ENCODE data around the gene VTN. TPM values are rescaled to one million over a fixed set of nuclear protein-coding genes. Genes with fewer than 3 reads are reported as not detected.

Gene VTN
- total and polyA plus RNA-seq, 11 donors, result 16.9 to 120 (median 65.3) TPM

DNA sequence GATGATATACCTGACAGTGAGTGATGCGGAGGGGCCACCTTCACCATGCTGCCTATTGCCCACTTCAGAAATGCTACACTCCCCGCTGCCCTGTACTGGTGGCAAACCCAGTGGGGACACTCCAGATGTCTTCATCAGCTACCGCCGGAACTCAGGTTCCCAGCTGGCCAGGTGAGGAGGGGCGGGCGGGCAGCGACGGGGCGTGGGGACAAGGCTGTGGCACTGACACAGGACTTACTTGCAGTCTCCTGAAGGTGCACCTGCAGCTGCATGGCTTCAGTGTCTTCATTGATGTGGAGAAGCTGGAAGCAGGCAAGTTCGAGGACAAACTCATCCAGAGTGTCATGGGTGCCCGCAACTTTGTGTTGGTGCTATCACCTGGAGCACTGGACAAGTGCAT lies 18.0 kb upstream of the VTN start:
- no peaks in the 10 kb centered on the region for H3K27me3 ChIP-seq
- WGBS, 4 donors, result 96 to 98% (median 97%) methylated on average over 9 to 11 of the region's 11 CpGs
- TF ChIP-seq POLR2A (IDR thresholded peaks at IDR 0.05), result no peak
- TF ChIP-seq, protein P1, sequence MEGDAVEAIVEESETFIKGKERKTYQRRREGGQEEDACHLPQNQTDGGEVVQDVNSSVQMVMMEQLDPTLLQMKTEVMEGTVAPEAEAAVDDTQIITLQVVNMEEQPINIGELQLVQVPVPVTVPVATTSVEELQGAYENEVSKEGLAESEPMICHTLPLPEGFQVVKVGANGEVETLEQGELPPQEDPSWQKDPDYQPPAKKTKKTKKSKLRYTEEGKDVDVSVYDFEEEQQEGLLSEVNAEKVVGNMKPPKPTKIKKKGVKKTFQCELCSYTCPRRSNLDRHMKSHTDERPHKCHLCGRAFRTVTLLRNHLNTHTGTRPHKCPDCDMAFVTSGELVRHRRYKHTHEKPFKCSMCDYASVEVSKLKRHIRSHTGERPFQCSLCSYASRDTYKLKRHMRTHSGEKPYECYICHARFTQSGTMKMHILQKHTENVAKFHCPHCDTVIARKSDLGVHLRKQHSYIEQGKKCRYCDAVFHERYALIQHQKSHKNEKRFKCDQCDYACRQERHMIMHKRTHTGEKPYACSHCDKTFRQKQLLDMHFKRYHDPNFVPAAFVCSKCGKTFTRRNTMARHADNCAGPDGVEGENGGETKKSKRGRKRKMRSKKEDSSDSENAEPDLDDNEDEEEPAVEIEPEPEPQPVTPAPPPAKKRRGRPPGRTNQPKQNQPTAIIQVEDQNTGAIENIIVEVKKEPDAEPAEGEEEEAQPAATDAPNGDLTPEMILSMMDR (IDR thresholded peaks at IDR 0.05), result no peak
- no peaks in the 10 kb centered on the region for H3K9me3 ChIP-seq
- H3K36me3 ChIP-seq, result peaks cover 0 to 66% (median 50%) of the 10 kb centered on the region in 9 donors
- intact Hi-C loops (cut with DNase I), result no loop called here
- no peak overlapping the region for H3K27ac ChIP-seq
- peaks cover 0 to 15% (median 3%) of the 10 kb centered on the region in 12 donors for H3K4me1 ChIP-seq
- no peak for ATAC-seq
- no peak overlapping the region for H3K4me3 ChIP-seq
- DNase-seq, result no peak

DNA sequence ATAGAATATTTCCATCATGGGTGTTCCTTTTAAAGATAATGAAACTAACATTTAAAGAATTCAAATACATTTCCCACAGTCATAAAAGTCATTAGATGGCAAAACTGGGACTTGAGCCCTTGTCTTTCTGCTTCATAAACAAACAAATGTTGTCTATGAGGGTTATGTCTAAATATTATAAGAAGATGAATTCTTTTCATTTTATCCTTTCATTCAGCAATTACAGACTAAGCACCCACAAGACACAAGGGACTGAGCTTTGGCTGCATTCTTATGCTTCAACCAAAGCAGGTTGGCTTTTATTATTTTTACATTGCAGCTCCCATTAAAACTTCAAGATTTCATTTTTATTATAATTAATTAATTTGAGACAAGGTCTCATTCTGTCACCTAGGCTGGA lies 16.3 kb upstream of the VTN start:
- Histone ChIP-seq H3K27me3 (peaks cover 0 to under 1% (median 0%) of the 10 kb centered on the region in 9 donors), H3K9me3 (no peaks in the 10 kb centered on the region), H3K36me3 (peaks cover 0 to 49% (median 37%) of the 10 kb centered on the region in 9 donors), H3K4me1 (peaks cover 0 to 18% (median 4%) of the 10 kb centered on the region in 12 donors), H3K4me3 (no peak overlapping the region), H3K27ac (no peak overlapping the region)
- intact Hi-C loops (cut with DNase I), result no loop called here
- no peak for TF ChIP-seq POLR2A (IDR thresholded peaks at IDR 0.05)
- TF ChIP-seq, protein P1 (IDR thresholded peaks at IDR 0.05), result no peak
- ATAC-seq, result no peak
- DNase-seq, result no peak

DNA sequence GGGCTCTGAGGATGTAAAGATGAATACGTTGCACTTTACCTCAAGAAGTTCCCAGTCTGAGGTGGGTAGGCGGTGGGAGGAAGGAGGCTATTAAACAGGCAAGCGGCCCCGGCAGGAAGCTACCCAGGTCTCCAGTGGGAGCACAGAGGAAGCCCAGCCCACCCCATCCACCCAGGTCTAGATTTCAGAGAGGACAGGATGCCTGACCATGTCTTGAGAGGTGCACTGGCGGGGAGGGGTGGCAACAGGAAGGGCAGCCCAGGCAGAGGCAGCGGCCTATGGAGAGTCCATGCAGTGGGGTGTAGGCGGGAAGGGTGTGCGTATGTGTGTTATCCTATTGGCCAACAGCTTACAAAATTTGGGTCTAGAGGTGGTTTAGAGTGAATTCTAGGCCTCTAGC lies 15.3 kb upstream of the VTN start:
- no peak for ATAC-seq
- Histone ChIP-seq H3K27ac (no peak overlapping the region), H3K9me3 (no peaks in the 10 kb centered on the region), H3K27me3 (peaks cover 0 to 8% (median 0%) of the 10 kb centered on the region in 9 donors), H3K36me3 (peaks cover 0 to 39% (median 27%) of the 10 kb centered on the region in 9 donors), H3K4me1 (peaks cover 0 to 25% (median 4%) of the 10 kb centered on the region in 12 donors), H3K4me3 (peak overlapping the region in 6 of 12 donors; percentile 49 to 59 (median 56))
- no peak for TF ChIP-seq POLR2A (IDR thresholded peaks at IDR 0.05)
- TF ChIP-seq, protein P1 (IDR thresholded peaks at IDR 0.05), result no peak
- no peak for DNase-seq
- intact Hi-C loops (cut with DNase I), result no loop called here
- 80 to 96% (median 85%) methylated on average over 8 of the region's 8 CpGs for WGBS, 4 donors

DNA sequence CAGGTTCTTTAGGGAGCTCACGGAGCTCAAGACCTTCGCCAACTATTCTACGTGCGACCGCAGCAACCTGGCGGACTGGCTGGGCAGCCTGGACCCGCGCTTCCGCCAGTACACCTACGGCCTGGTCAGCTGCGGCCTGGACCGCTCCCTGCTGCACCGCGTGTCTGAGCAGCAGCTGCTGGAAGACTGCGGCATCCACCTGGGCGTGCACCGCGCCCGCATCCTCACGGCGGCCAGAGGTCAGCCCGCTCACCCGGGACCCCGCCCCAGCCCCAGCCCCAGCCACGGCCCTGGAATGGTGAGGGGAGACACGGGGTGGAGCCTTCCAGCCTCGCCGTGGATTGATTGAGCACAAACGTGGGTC lies 14.9 kb upstream of the VTN start:
- peaks cover 0 to 8% (median 0%) of the 10 kb centered on the region in 9 donors for H3K27me3 ChIP-seq
- peak overlapping the region in 11 of 12 donors; percentile 3 to 60 (median 55) for H3K4me3 ChIP-seq
- WGBS, 4 donors, result 22 to 50% (median 41%) methylated on average over 14 to 29 of the region's 29 CpGs
- H3K36me3 ChIP-seq, result peaks cover 0 to 35% (median 23%) of the 10 kb centered on the region in 9 donors
- no peak for DNase-seq
- H3K9me3 ChIP-seq, result no peaks in the 10 kb centered on the region
- no peak overlapping the region for H3K27ac ChIP-seq
- TF ChIP-seq POLR2A (IDR thresholded peaks at IDR 0.05), result no peak
- TF ChIP-seq, protein P1 (IDR thresholded peaks at IDR 0.05), result no peak
- peaks cover 0 to 25% (median 4%) of the 10 kb centered on the region in 12 donors for H3K4me1 ChIP-seq
- peak in 3 of 4 donors; percentile 8 to 21 (median 20) for ATAC-seq
- intact Hi-C loops (cut with DNase I), result no loop called here
